ENCODE results near the gene DNAH2.

Gene DNAH2

GRCh38 chr17:7840875-7841274 is 123.3 kb downstream of the DNAH2 start:
- DNase-seq: no peak

- DNase-seq: peak; percentile 94
Measured at GRCh38 chr17:7841396-7841914, 123.9 kb downstream of the DNAH2 start.

GRCh38 chr17:7841915-7842379 is 124.4 kb downstream of the DNAH2 start:
- peak; percentile 89 for DNase-seq

- peak; percentile 98 for DNase-seq
Measured at GRCh38 chr17:7842380-7843256, 125.1 kb downstream of the DNAH2 start.

GRCh38 chr17:7843257-7843535 is 125.7 kb downstream of the DNAH2 start:
- no peak for DNase-seq

- DNase-seq: peak; percentile 94
Measured at GRCh38 chr17:7843536-7844291, 126.2 kb downstream of the DNAH2 start.

- peak; percentile 90 for DNase-seq
Measured at GRCh38 chr17:7844292-7845154, 127.0 kb downstream of the DNAH2 start.

GRCh38 chr17:7845359-7846062 is 128.0 kb downstream of the DNAH2 start:
- no peak for DNase-seq

GRCh38 chr17:7846063-7846735 is 128.7 kb downstream of the DNAH2 start:
- DNase-seq: no peak

GRCh38 chr17:7846765-7847661 is 129.5 kb downstream of the DNAH2 start:
- DNase-seq: peak; percentile 22

- no peak for DNase-seq
Measured at GRCh38 chr17:7848131-7848579, 130.6 kb downstream of the DNAH2 start.

GRCh38 chr17:7848739-7849129 is 131.2 kb downstream of the DNAH2 start:
- DNase-seq: no peak

GRCh38 chr17:7849130-7849750 is 131.7 kb downstream of the DNAH2 start:
- DNase-seq: peak; percentile 6

- no peak for DNase-seq
Measured at GRCh38 chr17:7849751-7850504, 132.4 kb downstream of the DNAH2 start.

- peak; percentile 14 for DNase-seq
Measured at GRCh38 chr17:7850701-7851437, 133.3 kb downstream of the DNAH2 start.

GRCh38 chr17:7851438-7852261 is 134.1 kb downstream of the DNAH2 start:
- DNase-seq: peak; percentile 97

GRCh38 chr17:7852262-7852670 is 134.7 kb downstream of the DNAH2 start:
- peak; percentile 7 for DNase-seq
